ENCODE measurements around the gene KIAA0232. TPM values are rescaled to one million over a fixed set of nuclear protein-coding genes. Genes with fewer than 3 reads are reported as not detected.
"Not testable (repeated sequence)": the region's sequence is repeated elsewhere in the genome, so short reads cannot be mapped to it uniquely, and the experiment has no call there.

The KIAA0232 gene
- total RNA-seq, 1 experiment from 2014 or later = 6.2 TPM

GRCh38 chr4:6791245-6791644, 8.7 kb downstream of the KIAA0232 start:
- in situ Hi-C loops (cut with HindIII; ENCODE audit: low pct_unique_long_range_greater_than_20kb, low sequenced_read_pairs) = not testable (repeated sequence)

GRCh38 chr4:6791796-6792195, 9.3 kb downstream of the KIAA0232 start:
- DNase-seq (ENCODE audit: low read depth); in situ Hi-C loops (cut with HindIII; ENCODE audit: low pct_unique_long_range_greater_than_20kb, low sequenced_read_pairs): not testable (repeated sequence)

More at GRCh38 chr4:6791245-6791644, 8.7 kb downstream of the KIAA0232 start:
- DNase-seq (ENCODE audit: low read depth) = not testable (repeated sequence)

GRCh38 chr4:6794189-6794588, 11.7 kb downstream of the KIAA0232 start:
- in situ Hi-C loops (cut with HindIII; ENCODE audit: low pct_unique_long_range_greater_than_20kb, low sequenced_read_pairs) = no loop called here
- DNase-seq (ENCODE audit: low read depth) = no peak

- in situ Hi-C loops (cut with HindIII; ENCODE audit: low pct_unique_long_range_greater_than_20kb, low sequenced_read_pairs) = no loop called here
- no peak for DNase-seq (ENCODE audit: low read depth)
Measured at GRCh38 chr4:6795821-6796220, 13.3 kb downstream of the KIAA0232 start.

- in situ Hi-C loops (cut with HindIII; ENCODE audit: low pct_unique_long_range_greater_than_20kb, low sequenced_read_pairs); DNase-seq (ENCODE audit: low read depth): not testable (repeated sequence)
Measured at GRCh38 chr4:6797368-6797767, 14.8 kb downstream of the KIAA0232 start.

- in situ Hi-C loops (cut with HindIII; ENCODE audit: low pct_unique_long_range_greater_than_20kb, low sequenced_read_pairs) = no loop called here
- DNase-seq (ENCODE audit: low read depth) = no peak
Measured at GRCh38 chr4:6799091-6799490, 16.6 kb downstream of the KIAA0232 start.

GRCh38 chr4:6802025-6802424, 19.5 kb downstream of the KIAA0232 start:
- in situ Hi-C loops (cut with HindIII; ENCODE audit: low pct_unique_long_range_greater_than_20kb, low sequenced_read_pairs) = no loop called here

GRCh38 chr4:6802626-6803025, 20.1 kb downstream of the KIAA0232 start:
- DNase-seq (ENCODE audit: low read depth) = no peak
- in situ Hi-C loops (cut with HindIII; ENCODE audit: low pct_unique_long_range_greater_than_20kb, low sequenced_read_pairs) = no loop called here

More at GRCh38 chr4:6802025-6802424, 19.5 kb downstream of the KIAA0232 start:
- DNase-seq (ENCODE audit: low read depth) = no peak

GRCh38 chr4:6803246-6803645, 20.7 kb downstream of the KIAA0232 start:
- DNase-seq (ENCODE audit: low read depth) = no peak

GRCh38 chr4:6804082-6804752, 21.7 kb downstream of the KIAA0232 start:
- in situ Hi-C loops (cut with HindIII; ENCODE audit: low pct_unique_long_range_greater_than_20kb, low sequenced_read_pairs) = no loop called here
- no peak for DNase-seq (ENCODE audit: low read depth)

More at GRCh38 chr4:6803246-6803645, 20.7 kb downstream of the KIAA0232 start:
- in situ Hi-C loops (cut with HindIII; ENCODE audit: low pct_unique_long_range_greater_than_20kb, low sequenced_read_pairs) = no loop called here

GRCh38 chr4:6806924-6807626, 24.5 kb downstream of the KIAA0232 start:
- DNase-seq (ENCODE audit: low read depth) = no peak
- in situ Hi-C loops (cut with HindIII; ENCODE audit: low pct_unique_long_range_greater_than_20kb, low sequenced_read_pairs) = no loop called here

GRCh38 chr4:6808259-6808658, 25.7 kb downstream of the KIAA0232 start:
- in situ Hi-C loops (cut with HindIII; ENCODE audit: low pct_unique_long_range_greater_than_20kb, low sequenced_read_pairs) = no loop called here

GRCh38 chr4:6811165-6811564, 28.6 kb downstream of the KIAA0232 start:
- no peak for DNase-seq (ENCODE audit: low read depth)
- in situ Hi-C loops (cut with HindIII; ENCODE audit: low pct_unique_long_range_greater_than_20kb, low sequenced_read_pairs) = no loop called here

More at GRCh38 chr4:6808259-6808658, 25.7 kb downstream of the KIAA0232 start:
- no peak for DNase-seq (ENCODE audit: low read depth)

- in situ Hi-C loops (cut with HindIII; ENCODE audit: low pct_unique_long_range_greater_than_20kb, low sequenced_read_pairs) = no loop called here
Measured at GRCh38 chr4:6812766-6813165, 30.2 kb downstream of the KIAA0232 start.

GRCh38 chr4:6813725-6814124, 31.2 kb downstream of the KIAA0232 start:
- in situ Hi-C loops (cut with HindIII; ENCODE audit: low pct_unique_long_range_greater_than_20kb, low sequenced_read_pairs) = no loop called here

More at GRCh38 chr4:6812766-6813165, 30.2 kb downstream of the KIAA0232 start:
- no peak for DNase-seq (ENCODE audit: low read depth)

GRCh38 chr4:6815029-6815836, 32.7 kb downstream of the KIAA0232 start:
- in situ Hi-C loops (cut with HindIII; ENCODE audit: low pct_unique_long_range_greater_than_20kb, low sequenced_read_pairs) = no loop called here
- DNase-seq (ENCODE audit: low read depth) = no peak

More at GRCh38 chr4:6813725-6814124, 31.2 kb downstream of the KIAA0232 start:
- no peak for DNase-seq (ENCODE audit: low read depth)

GRCh38 chr4:6819295-6819694, 36.8 kb downstream of the KIAA0232 start:
- no peak for DNase-seq (ENCODE audit: low read depth)
- in situ Hi-C loops (cut with HindIII; ENCODE audit: low pct_unique_long_range_greater_than_20kb, low sequenced_read_pairs) = no loop called here

GRCh38 chr4:6820695-6821094, 38.2 kb downstream of the KIAA0232 start:
- DNase-seq (ENCODE audit: low read depth) = no peak
- in situ Hi-C loops (cut with HindIII; ENCODE audit: low pct_unique_long_range_greater_than_20kb, low sequenced_read_pairs) = no loop called here

- no peak for DNase-seq (ENCODE audit: low read depth)
- in situ Hi-C loops (cut with HindIII; ENCODE audit: low pct_unique_long_range_greater_than_20kb, low sequenced_read_pairs) = no loop called here
Measured at GRCh38 chr4:6824071-6824470, 41.5 kb downstream of the KIAA0232 start.
